GM12891 (cell line): ENCODE measurements around the gene SLC49A4.

Source experiments
- DNase-seq: peaks from one replicate; pipeline ENCODE4 v3.0.0; 2011; ENCODE audit warnings: low spot score; ENCODE audit not compliant: insufficient read length
- FAIRE-seq: peaks from 2 replicates; lab custom pipeline; 2011; peaks lifted over from hg19 to GRCh38; lab: Jason Lieb, UNC
- PAX5 ChIP-seq: IDR thresholded peaks from 2 replicates; pipeline ENCODE4 v1.6.1; 2011; ENCODE audit warnings: low read length, moderate library complexity, mild to moderate bottlenecking; ENCODE audit not compliant: insufficient read depth, severe bottlenecking
- POLR2A ChIP-seq: IDR thresholded peaks from 2 replicates; pipeline ENCODE4 v1.6.1; 2011; ENCODE audit warnings: low read depth, low read length, control low read depth
- POLR2AphosphoS5 ChIP-seq: IDR thresholded peaks from 2 replicates; pipeline ENCODE4 v1.6.1; 2011; ENCODE audit warnings: low read depth, low read length, control low read depth
- POU2F2 ChIP-seq: IDR thresholded peaks from 2 replicates; pipeline ENCODE4 v1.6.1; 2011; ENCODE audit warnings: low read depth, mild to moderate bottlenecking, control low read depth, low read length, moderate library complexity
- SPI1 ChIP-seq: IDR thresholded peaks from 2 replicates; pipeline ENCODE4 v1.6.1; 2011; ENCODE audit warnings: low read depth, low read length, control low read depth
- TAF1 ChIP-seq: IDR thresholded peaks from 2 replicates; pipeline ENCODE4 v1.6.1; 2011; ENCODE audit warnings: low read depth, low read length, control low read depth

Gene SLC49A4

GRCh38 chr3:122835590-122835989, 40.7 kb downstream of the SLC49A4 start:
- no peak for DNase-seq
- TF ChIP-seq POU2F2 (no peak), POLR2AphosphoS5 (no peak), POLR2A (no peak), SPI1 (peak; percentile 40)
- no peak for FAIRE-seq

GRCh38 chr3:122843604-122844003, 48.7 kb downstream of the SLC49A4 start:
- no peak for FAIRE-seq
- TF ChIP-seq PAX5 (no peak), POU2F2 (no peak), POLR2A (no peak), POLR2AphosphoS5 (no peak), TAF1 (no peak), SPI1 (no peak)
- DNase-seq, result no peak

- DNase-seq (no peak), FAIRE-seq (no peak)
- TF ChIP-seq SPI1 (no peak), PAX5 (no peak), POLR2A (no peak), POLR2AphosphoS5 (no peak), POU2F2 (no peak), TAF1 (no peak)
Observed at GRCh38 chr3:122857019-122857418, 62.1 kb downstream of the SLC49A4 start.

GRCh38 chr3:122858373-122858772, 63.5 kb downstream of the SLC49A4 start:
- DNase-seq (no peak), FAIRE-seq (peak; percentile 35)

GRCh38 chr3:122859021-122859805, 64.3 kb downstream of the SLC49A4 start:
- FAIRE-seq (no peak), DNase-seq (no peak)
- no peak for TF ChIP-seq POLR2AphosphoS5
- no peak for TF ChIP-seq SPI1
- TF ChIP-seq POLR2A, result no peak
- TF ChIP-seq PAX5, result no peak
- TF ChIP-seq TAF1, result no peak
- no peak for TF ChIP-seq POU2F2

More at GRCh38 chr3:122858373-122858772, 63.5 kb downstream of the SLC49A4 start:
- TF ChIP-seq SPI1, result no peak
- TF ChIP-seq POLR2AphosphoS5, result no peak
- TF ChIP-seq PAX5, result no peak
- TF ChIP-seq POU2F2, result no peak
- no peak for TF ChIP-seq POLR2A
- no peak for TF ChIP-seq TAF1

- no peak for FAIRE-seq
- no peak for TF ChIP-seq SPI1
- TF ChIP-seq POLR2AphosphoS5, result no peak
- no peak for TF ChIP-seq TAF1
- DNase-seq, result no peak
Observed at GRCh38 chr3:122862381-122862780, 67.5 kb downstream of the SLC49A4 start.

- DNase-seq, result no peak
- no peak for FAIRE-seq
- TF ChIP-seq PAX5 (no peak), POLR2AphosphoS5 (no peak), SPI1 (no peak), POU2F2 (no peak), POLR2A (no peak), TAF1 (no peak)
Observed at GRCh38 chr3:122864498-122864897, 69.6 kb downstream of the SLC49A4 start.

GRCh38 chr3:122868322-122868721, 73.5 kb downstream of the SLC49A4 start:
- no peak for DNase-seq
- FAIRE-seq, result no peak
- TF ChIP-seq POLR2AphosphoS5, result no peak
- no peak for TF ChIP-seq SPI1
- no peak for TF ChIP-seq PAX5
- TF ChIP-seq TAF1, result no peak
- TF ChIP-seq POU2F2, result no peak
- TF ChIP-seq POLR2A, result no peak

- TF ChIP-seq POLR2A, result no peak
- no peak for TF ChIP-seq POU2F2
- TF ChIP-seq POLR2AphosphoS5, result no peak
- TF ChIP-seq TAF1, result no peak
- TF ChIP-seq PAX5, result no peak
- TF ChIP-seq SPI1, result no peak
- FAIRE-seq (no peak), DNase-seq (no peak)
Observed at GRCh38 chr3:122873741-122874515, 79.1 kb downstream of the SLC49A4 start.
